A673 (cell line): ENCODE measurements around the gene GAS2L2.

Experiments used
- EZH2 ChIP-seq: fragments of 200-600 bp; sonication (generic); IDR thresholded peaks from 2 replicates; pipeline ENCODE4 v1.6.1; 2017; ENCODE audit warnings: borderline replicate concordance, low read depth, mild to moderate bottlenecking, mixed read lengths, antibody characterized with exemption, low read length; ENCODE audit not compliant: poor library complexity, severe bottlenecking
- TF ChIP-seq, protein P1 (sequence below): fragments of 300-800, 200-600 bp; sonication (generic); conservative IDR thresholded peaks from 2 replicates; pipeline ENCODE4 v1.5.1; 2017; ENCODE audit warnings: low read depth, mild to moderate bottlenecking, antibody characterized with exemption, low read length, moderate library complexity, mixed read lengths

DNA sequence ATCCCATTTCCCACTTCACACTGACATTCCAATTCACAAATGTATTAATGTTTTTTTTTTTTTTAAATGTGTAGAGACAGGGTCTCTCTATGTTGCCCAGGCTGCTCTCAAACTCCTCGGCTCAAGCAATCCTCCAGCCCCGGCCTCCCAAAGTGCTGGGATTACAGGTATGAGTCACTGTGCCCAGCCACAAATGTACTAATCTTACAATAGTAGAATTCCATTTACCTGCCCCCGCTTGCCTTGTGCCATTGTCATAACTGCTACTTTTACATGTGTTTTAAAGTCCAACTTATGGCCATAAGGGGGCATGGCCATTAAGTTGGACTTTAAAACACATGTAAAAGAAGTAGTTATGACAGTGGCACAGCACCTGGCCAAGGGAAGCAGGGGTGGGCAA lies 37.8 kb upstream of the GAS2L2 start:
- TF ChIP-seq, protein P1, sequence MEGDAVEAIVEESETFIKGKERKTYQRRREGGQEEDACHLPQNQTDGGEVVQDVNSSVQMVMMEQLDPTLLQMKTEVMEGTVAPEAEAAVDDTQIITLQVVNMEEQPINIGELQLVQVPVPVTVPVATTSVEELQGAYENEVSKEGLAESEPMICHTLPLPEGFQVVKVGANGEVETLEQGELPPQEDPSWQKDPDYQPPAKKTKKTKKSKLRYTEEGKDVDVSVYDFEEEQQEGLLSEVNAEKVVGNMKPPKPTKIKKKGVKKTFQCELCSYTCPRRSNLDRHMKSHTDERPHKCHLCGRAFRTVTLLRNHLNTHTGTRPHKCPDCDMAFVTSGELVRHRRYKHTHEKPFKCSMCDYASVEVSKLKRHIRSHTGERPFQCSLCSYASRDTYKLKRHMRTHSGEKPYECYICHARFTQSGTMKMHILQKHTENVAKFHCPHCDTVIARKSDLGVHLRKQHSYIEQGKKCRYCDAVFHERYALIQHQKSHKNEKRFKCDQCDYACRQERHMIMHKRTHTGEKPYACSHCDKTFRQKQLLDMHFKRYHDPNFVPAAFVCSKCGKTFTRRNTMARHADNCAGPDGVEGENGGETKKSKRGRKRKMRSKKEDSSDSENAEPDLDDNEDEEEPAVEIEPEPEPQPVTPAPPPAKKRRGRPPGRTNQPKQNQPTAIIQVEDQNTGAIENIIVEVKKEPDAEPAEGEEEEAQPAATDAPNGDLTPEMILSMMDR, result no peak
- no peak for TF ChIP-seq EZH2
